MM.1S (cell line): Measurements from ENCODE around the gene TBATA.

Experiments
- EZH2 ChIP-seq: fragments of 300-600 bp; sonication (generic); optimal IDR thresholded peaks from 2 replicates; pipeline ENCODE3; 2017; ENCODE audit warnings: low read depth, mild to moderate bottlenecking, antibody characterized with exemption, low read length, mixed read lengths
- EZH2phosphoT487 ChIP-seq: fragments of 300-600 bp; sonication (generic); IDR thresholded peaks from 2 replicates; pipeline ENCODE4 v1.6.1; 2018; ENCODE audit warnings: antibody characterized with exemption, low read length
- TF ChIP-seq, protein P1 (sequence below): fragments of 300-600 bp; sonication (generic); IDR thresholded peaks from 2 replicates; pipeline ENCODE4 v1.5.1; 2016; ENCODE audit warnings: antibody characterized with exemption, low read length, mixed read lengths

DNA sequence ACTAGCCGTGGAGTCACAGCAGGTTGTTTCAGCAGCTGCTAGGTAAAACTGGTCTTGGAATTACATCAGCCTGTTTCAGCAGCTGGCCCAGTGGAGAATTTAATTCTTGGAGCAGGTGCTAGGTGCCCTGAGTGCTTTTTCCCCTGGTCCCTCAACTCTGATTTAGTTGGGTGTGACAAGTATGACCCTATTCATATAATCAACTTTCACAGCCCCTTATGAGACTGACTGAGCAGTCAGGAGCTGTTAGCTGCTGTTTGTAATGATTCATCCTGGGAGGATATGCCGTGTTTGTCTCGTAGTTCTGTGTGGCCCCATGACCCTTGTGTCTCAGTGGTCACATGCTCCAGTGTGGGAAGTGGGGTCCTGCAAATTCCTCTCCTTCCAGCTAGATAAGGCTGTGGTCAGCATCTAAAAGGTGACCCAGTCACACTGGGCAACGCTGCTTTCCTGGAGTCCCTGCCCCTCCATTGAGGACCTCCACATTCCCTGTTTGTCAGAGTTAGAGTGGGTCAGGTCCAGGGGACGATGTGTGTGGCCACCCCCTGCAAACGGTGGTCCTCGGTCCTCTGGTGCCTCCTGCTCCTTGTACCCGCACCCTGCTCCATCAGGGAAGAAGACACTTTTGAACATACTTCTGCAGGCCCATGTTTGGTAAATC, 28.3 kb downstream of the TBATA start:
- TF ChIP-seq, protein P1, sequence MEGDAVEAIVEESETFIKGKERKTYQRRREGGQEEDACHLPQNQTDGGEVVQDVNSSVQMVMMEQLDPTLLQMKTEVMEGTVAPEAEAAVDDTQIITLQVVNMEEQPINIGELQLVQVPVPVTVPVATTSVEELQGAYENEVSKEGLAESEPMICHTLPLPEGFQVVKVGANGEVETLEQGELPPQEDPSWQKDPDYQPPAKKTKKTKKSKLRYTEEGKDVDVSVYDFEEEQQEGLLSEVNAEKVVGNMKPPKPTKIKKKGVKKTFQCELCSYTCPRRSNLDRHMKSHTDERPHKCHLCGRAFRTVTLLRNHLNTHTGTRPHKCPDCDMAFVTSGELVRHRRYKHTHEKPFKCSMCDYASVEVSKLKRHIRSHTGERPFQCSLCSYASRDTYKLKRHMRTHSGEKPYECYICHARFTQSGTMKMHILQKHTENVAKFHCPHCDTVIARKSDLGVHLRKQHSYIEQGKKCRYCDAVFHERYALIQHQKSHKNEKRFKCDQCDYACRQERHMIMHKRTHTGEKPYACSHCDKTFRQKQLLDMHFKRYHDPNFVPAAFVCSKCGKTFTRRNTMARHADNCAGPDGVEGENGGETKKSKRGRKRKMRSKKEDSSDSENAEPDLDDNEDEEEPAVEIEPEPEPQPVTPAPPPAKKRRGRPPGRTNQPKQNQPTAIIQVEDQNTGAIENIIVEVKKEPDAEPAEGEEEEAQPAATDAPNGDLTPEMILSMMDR, result no peak
- TF ChIP-seq EZH2 (no peak), EZH2phosphoT487 (no peak)
